Measurements from ENCODE around the gene VSTM1.
"Not testable (repeated sequence)": the region's sequence is repeated elsewhere in the genome, so short reads cannot be mapped to it uniquely, and the experiment has no call there.

VSTM1 gene

GRCh38 chr19:54099903-54100255 lies 36.2 kb upstream of the VSTM1 start:
- peaks cover 4 to 13% of the 10 kb centered on the region in 2 donors for H3K4me1 ChIP-seq (ENCODE audit: control insufficient read depth in 1 of 2, insufficient read depth in 2 of 2, low read length in 2 of 2)
- H3K9me3 ChIP-seq (ENCODE audit: control insufficient read depth in 1 of 2, low read length in 2 of 2); H3K27me3 ChIP-seq (ENCODE audit: control insufficient read depth in 1 of 2, insufficient read depth in 2 of 2, low read length in 2 of 2); H3K27ac ChIP-seq (ENCODE audit: low read depth, low read length); H3K9ac ChIP-seq (ENCODE audit: low read depth in 1 of 2, low read length in 2 of 2); H3K4me3 ChIP-seq (ENCODE audit: low read depth in 1 of 2, low read length in 2 of 2); H3K36me3 ChIP-seq (ENCODE audit: control insufficient read depth in 1 of 2, insufficient read depth in 2 of 2, low read length in 2 of 2): not testable (repeated sequence)

- Histone ChIP-seq H3K4me1 (ENCODE audit: control insufficient read depth in 1 of 2, insufficient read depth in 2 of 2, low read length in 2 of 2) (peaks cover 4 to 13% of the 10 kb centered on the region in 2 donors), H3K9ac (ENCODE audit: low read depth in 1 of 2, low read length in 2 of 2) (no peak overlapping the region), H3K27me3 (ENCODE audit: control insufficient read depth in 1 of 2, insufficient read depth in 2 of 2, low read length in 2 of 2) (peaks cover 0 to 3% of the 10 kb centered on the region in 2 donors), H3K9me3 (ENCODE audit: control insufficient read depth in 1 of 2, low read length in 2 of 2) (no peaks in the 10 kb centered on the region), H3K4me3 (ENCODE audit: low read depth in 1 of 2, low read length in 2 of 2) (no peak overlapping the region), H3K36me3 (ENCODE audit: control insufficient read depth in 1 of 2, insufficient read depth in 2 of 2, low read length in 2 of 2) (no peaks in the 10 kb centered on the region), H3K27ac (ENCODE audit: low read depth, low read length) (no peak overlapping the region)
Observed at GRCh38 chr19:54099190-54099902, 35.6 kb upstream of the VSTM1 start.

GRCh38 chr19:54096617-54097106 lies 33.0 kb upstream of the VSTM1 start:
- H3K9me3 ChIP-seq (ENCODE audit: control insufficient read depth in 1 of 2, low read length in 2 of 2): no peaks in the 10 kb centered on the region
- H3K9ac ChIP-seq (ENCODE audit: low read depth in 1 of 2, low read length in 2 of 2): peak overlapping the region in 1 of 2 donors; percentile 23
- H3K27ac ChIP-seq (ENCODE audit: low read depth, low read length): no peak overlapping the region
- H3K27me3 ChIP-seq (ENCODE audit: control insufficient read depth in 1 of 2, insufficient read depth in 2 of 2, low read length in 2 of 2): peaks cover 0 to 3% of the 10 kb centered on the region in 2 donors
- H3K36me3 ChIP-seq (ENCODE audit: control insufficient read depth in 1 of 2, insufficient read depth in 2 of 2, low read length in 2 of 2): no peaks in the 10 kb centered on the region
- H3K4me1 ChIP-seq (ENCODE audit: control insufficient read depth in 1 of 2, insufficient read depth in 2 of 2, low read length in 2 of 2): peaks cover 0 to 5% of the 10 kb centered on the region in 2 donors
- H3K4me3 ChIP-seq (ENCODE audit: low read depth in 1 of 2, low read length in 2 of 2): peak overlapping the region; percentile 43 to 58

- H3K27ac ChIP-seq (ENCODE audit: low read depth, low read length): not testable (repeated sequence)
Observed at GRCh38 chr19:54095859-54096616, 32.3 kb upstream of the VSTM1 start.

GRCh38 chr19:54095136-54095858 lies 31.6 kb upstream of the VSTM1 start:
- no peak overlapping the region for H3K27ac ChIP-seq (ENCODE audit: low read depth, low read length)
- peaks cover 0 to 3% of the 10 kb centered on the region in 2 donors for H3K27me3 ChIP-seq (ENCODE audit: control insufficient read depth in 1 of 2, insufficient read depth in 2 of 2, low read length in 2 of 2)
- H3K9ac ChIP-seq (ENCODE audit: low read depth in 1 of 2, low read length in 2 of 2): no peak overlapping the region
- H3K4me1 ChIP-seq (ENCODE audit: control insufficient read depth in 1 of 2, insufficient read depth in 2 of 2, low read length in 2 of 2): peaks cover 0 to 5% of the 10 kb centered on the region in 2 donors
- no peaks in the 10 kb centered on the region for H3K9me3 ChIP-seq (ENCODE audit: control insufficient read depth in 1 of 2, low read length in 2 of 2)
- peak overlapping the region in 1 of 2 donors; percentile 45 for H3K4me3 ChIP-seq (ENCODE audit: low read depth in 1 of 2, low read length in 2 of 2)
- H3K36me3 ChIP-seq (ENCODE audit: control insufficient read depth in 1 of 2, insufficient read depth in 2 of 2, low read length in 2 of 2): no peaks in the 10 kb centered on the region

More at GRCh38 chr19:54095859-54096616, 32.3 kb upstream of the VSTM1 start:
- H3K4me1 ChIP-seq (ENCODE audit: control insufficient read depth in 1 of 2, insufficient read depth in 2 of 2, low read length in 2 of 2); H3K27me3 ChIP-seq (ENCODE audit: control insufficient read depth in 1 of 2, insufficient read depth in 2 of 2, low read length in 2 of 2); H3K36me3 ChIP-seq (ENCODE audit: control insufficient read depth in 1 of 2, insufficient read depth in 2 of 2, low read length in 2 of 2); H3K9me3 ChIP-seq (ENCODE audit: control insufficient read depth in 1 of 2, low read length in 2 of 2): not testable (repeated sequence)
- H3K9ac ChIP-seq (ENCODE audit: low read depth in 1 of 2, low read length in 2 of 2): peak overlapping the region in 1 of 2 donors; percentile 23
- H3K4me3 ChIP-seq (ENCODE audit: low read depth in 1 of 2, low read length in 2 of 2): peak overlapping the region; percentile 45 to 47

- peaks cover 0 to 5% of the 10 kb centered on the region in 2 donors for H3K4me1 ChIP-seq (ENCODE audit: control insufficient read depth in 1 of 2, insufficient read depth in 2 of 2, low read length in 2 of 2)
- H3K27me3 ChIP-seq (ENCODE audit: control insufficient read depth in 1 of 2, insufficient read depth in 2 of 2, low read length in 2 of 2): peaks cover 0 to 3% of the 10 kb centered on the region in 2 donors
- no peak overlapping the region for H3K27ac ChIP-seq (ENCODE audit: low read depth, low read length)
- no peaks in the 10 kb centered on the region for H3K36me3 ChIP-seq (ENCODE audit: control insufficient read depth in 1 of 2, insufficient read depth in 2 of 2, low read length in 2 of 2)
- no peaks in the 10 kb centered on the region for H3K9me3 ChIP-seq (ENCODE audit: control insufficient read depth in 1 of 2, low read length in 2 of 2)
- no peak overlapping the region for H3K9ac ChIP-seq (ENCODE audit: low read depth in 1 of 2, low read length in 2 of 2)
- no peak overlapping the region for H3K4me3 ChIP-seq (ENCODE audit: low read depth in 1 of 2, low read length in 2 of 2)
Observed at GRCh38 chr19:54094426-54095000, 30.8 kb upstream of the VSTM1 start.

- H3K4me3 ChIP-seq (ENCODE audit: low read depth in 1 of 2, low read length in 2 of 2): no peak overlapping the region
- H3K9me3 ChIP-seq (ENCODE audit: control insufficient read depth in 1 of 2, low read length in 2 of 2): peaks cover 2 to 4% of the 10 kb centered on the region in 2 donors
- no peak overlapping the region for H3K27ac ChIP-seq (ENCODE audit: low read depth, low read length)
- no peaks in the 10 kb centered on the region for H3K36me3 ChIP-seq (ENCODE audit: control insufficient read depth in 1 of 2, insufficient read depth in 2 of 2, low read length in 2 of 2)
- no peaks in the 10 kb centered on the region for H3K27me3 ChIP-seq (ENCODE audit: control insufficient read depth in 1 of 2, insufficient read depth in 2 of 2, low read length in 2 of 2)
- no peak overlapping the region for H3K9ac ChIP-seq (ENCODE audit: low read depth in 1 of 2, low read length in 2 of 2)
- H3K4me1 ChIP-seq (ENCODE audit: control insufficient read depth in 1 of 2, insufficient read depth in 2 of 2, low read length in 2 of 2): no peaks in the 10 kb centered on the region
Observed at GRCh38 chr19:54084410-54084809, 20.7 kb upstream of the VSTM1 start.

- no peak within 1 kb of the TSS for H3K9ac ChIP-seq (ENCODE audit: low read depth in 1 of 2, low read length in 2 of 2)
- peaks cover 2 to 4% of the 10 kb centered on the region in 2 donors for H3K9me3 ChIP-seq (ENCODE audit: control insufficient read depth in 1 of 2, low read length in 2 of 2)
- H3K4me1 ChIP-seq (ENCODE audit: control insufficient read depth in 1 of 2, insufficient read depth in 2 of 2, low read length in 2 of 2): no peaks in the 10 kb centered on the region
- H3K27me3 ChIP-seq (ENCODE audit: control insufficient read depth in 1 of 2, insufficient read depth in 2 of 2, low read length in 2 of 2): no peaks in the 10 kb centered on the region
- H3K36me3 ChIP-seq (ENCODE audit: control insufficient read depth in 1 of 2, insufficient read depth in 2 of 2, low read length in 2 of 2): no peaks in the 10 kb centered on the region
- no peak within 1 kb of the TSS for H3K4me3 ChIP-seq (ENCODE audit: low read depth in 1 of 2, low read length in 2 of 2)
- H3K27ac ChIP-seq (ENCODE audit: low read depth, low read length): no peak within 1 kb of the TSS
Observed at GRCh38 chr19:54081032-54081431, 17.3 kb upstream of the VSTM1 start, which contains the start of gene TARM1. Gene TARM1 (minus strand): TSS chr19:54081365. CDS start chr19:54081340, 25 bp downstream.

GRCh38 chr19:54077334-54077733 lies 13.6 kb upstream of the VSTM1 start:
- H3K4me3 ChIP-seq (ENCODE audit: low read depth in 1 of 2, low read length in 2 of 2): no peak overlapping the region
- no peak overlapping the region for H3K27ac ChIP-seq (ENCODE audit: low read depth, low read length)
- H3K36me3 ChIP-seq (ENCODE audit: control insufficient read depth in 1 of 2, insufficient read depth in 2 of 2, low read length in 2 of 2): no peaks in the 10 kb centered on the region
- peaks cover 2 to 4% of the 10 kb centered on the region in 2 donors for H3K9me3 ChIP-seq (ENCODE audit: control insufficient read depth in 1 of 2, low read length in 2 of 2)
- no peak overlapping the region for H3K9ac ChIP-seq (ENCODE audit: low read depth in 1 of 2, low read length in 2 of 2)
- H3K4me1 ChIP-seq (ENCODE audit: control insufficient read depth in 1 of 2, insufficient read depth in 2 of 2, low read length in 2 of 2): no peaks in the 10 kb centered on the region
- H3K27me3 ChIP-seq (ENCODE audit: control insufficient read depth in 1 of 2, insufficient read depth in 2 of 2, low read length in 2 of 2): no peaks in the 10 kb centered on the region

Measured in duodenal mucosa (tissue), 2 donors.